Right lobe of liver (tissue), 4 donors: ENCODE data around the gene KIAA0586.

Experiments
- CTCF ChIP-seq, 4 donors: fragments of 200-600 bp in 3 of 4; fragments of 450-650 bp in 1 of 4; IDR thresholded peaks; one replicate each; pipeline versions ENCODE4 v1.5.1 to v1.8.0; 2016 to 2022; ENCODE audit warnings: antibody characterized with exemption in 4 of 4, mild to moderate bottlenecking in 2 of 4
- POLR2A ChIP-seq: fragments of 450-650 bp; IDR thresholded peaks from one replicate; pipeline ENCODE4 v1.6.1; 2017; ENCODE audit warnings: antibody characterized with exemption, mild to moderate bottlenecking
- donor health status: DM: no; HTN: no; CAD: no.
- donor health status: DM: no; HTN: no; CAD: no.
- donor health status: DM: no; HTN: yes; CAD: no.

DNA sequence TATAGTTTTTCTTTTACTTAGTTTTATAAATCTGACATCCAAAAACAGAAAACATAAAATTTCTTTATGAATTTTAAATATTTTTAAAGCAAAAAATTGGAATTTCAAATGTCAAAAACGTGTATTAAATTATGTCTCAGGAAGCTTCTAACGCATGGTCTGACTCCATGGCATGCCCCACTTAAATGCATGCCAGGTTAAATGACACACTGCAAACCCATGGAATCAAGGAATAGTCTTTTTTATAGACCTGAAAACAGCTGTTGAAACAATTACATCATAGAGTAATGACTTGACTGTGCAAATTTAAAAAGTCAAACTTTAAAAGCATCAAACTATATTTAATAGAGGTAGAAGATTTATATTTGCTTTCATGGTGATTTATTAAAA lies 114.1 kb downstream of the KIAA0586 start:
- TF ChIP-seq POLR2A (no peak), CTCF (IDR thresholded peaks at IDR 0.05) (no peak)
